K562 (cell line): ENCODE data around the gene ITGA3. TPM values are rescaled to one million over a fixed set of nuclear protein-coding genes. Genes with fewer than 3 reads are reported as not detected.

Source experiments
- ATAC-seq: fragments of 200-7000 bp; cut with Tn5 transposase; 3 replicates; pipeline ENCODE4 v1.9.1; 2020; ENCODE audit warnings: moderate library complexity
- BruUV-seq: library from RNA; stranded (reverse); fragments of 400-500 nt; replicated peaks from 2 replicates; lab custom pipeline; 2021; lab: Mats Ljungman, UMichigan
- CTCF ChIA-PET: fragments of 300-600 bp; formaldehyde crosslinking; extraction: SDS; loops from one replicate; lab custom pipeline; 2021; ENCODE audit warnings: low intra/inter-chr PET ratio; lab: Yijun Ruan, JAX
- POLR2A ChIA-PET: fragments of 300-600, 350-650 bp; sonication (Branson Sonifier 250); formaldehyde crosslinking; extraction: SDS; loops from one replicate; lab custom pipeline; 2021; ENCODE audit warnings: antibody characterized with exemption, inconsistent platforms; lab: Yijun Ruan, JAX
- DNase-seq, 4 experiments: peaks; one replicate each; pipeline versions ENCODE4 v3.0.0 to v3.0.0-alpha.2; 2011 to 2018; ENCODE audit warnings: low spot score in 3 of 4, mixed read lengths in 3 of 4; ENCODE audit errors: extremely low read depth in 1 of 4
- FAIRE-seq: peaks from 2 replicates; lab custom pipeline; 2011; peaks lifted over from hg19 to GRCh38; lab: Jason Lieb, UNC
- H2AFZ ChIP-seq: 2 replicates; pipeline ENCODE4 v1.6.0; 2011; ENCODE audit warnings: low read depth, low read length, control low read depth, inconsistent platforms
- H3K27ac ChIP-seq: fragments of 200-600 bp; 3 replicates; pipeline ENCODE4 v1.8.0; 2011; ENCODE audit warnings: low read depth, mild to moderate bottlenecking, control low read depth, inconsistent platforms, low read length, moderate library complexity, mixed read lengths; ENCODE audit errors: extremely low read depth
- H3K27me3 ChIP-seq, 2 experiments: fragments of 300-600 bp in 1 of 2; 2 replicates in 1 of 2; 3 replicates in 1 of 2; pipeline versions ENCODE4 v1.6.0 to v1.8.0; 2011; ENCODE audit warnings: inconsistent platforms in 2 of 2, low read length in 2 of 2, mild to moderate bottlenecking in 1 of 2, mixed read lengths in 1 of 2, moderate library complexity in 1 of 2; ENCODE audit not compliant: control insufficient read depth in 2 of 2, insufficient read depth in 2 of 2
- H3K36me3 ChIP-seq: fragments of 300-600 bp; 3 replicates; pipeline ENCODE4 v1.8.0; 2011; ENCODE audit warnings: mild to moderate bottlenecking, low read length, inconsistent platforms; ENCODE audit not compliant: control insufficient read depth, insufficient read depth
- H3K4me1 ChIP-seq, 2 experiments: fragments of 200-600 bp in 1 of 2; replicated peaks in 1 of 2; 2 replicates in 1 of 2; 3 replicates in 1 of 2; pipeline versions ENCODE4 v1.5.1 to v1.8.0; 2011; ENCODE audit warnings: inconsistent platforms in 2 of 2, low read length in 2 of 2, mild to moderate bottlenecking in 1 of 2, mixed read lengths in 1 of 2, moderate library complexity in 1 of 2; ENCODE audit not compliant: control insufficient read depth in 2 of 2, insufficient read depth in 2 of 2
- H3K4me2 ChIP-seq: 2 replicates; pipeline ENCODE4 v1.6.1; 2011; ENCODE audit warnings: low read length, control low read depth, inconsistent platforms, mixed read lengths; ENCODE audit not compliant: insufficient read depth
- H3K4me3 ChIP-seq: fragments of 200-600 bp; sonication (generic), shearing (Covaris generic); 2 replicates; pipeline ENCODE4 v1.5.1; 2016; ENCODE audit warnings: control low read depth, inconsistent platforms
- H3K79me2 ChIP-seq: fragments of 200-600 bp; 3 replicates; pipeline ENCODE4 v1.8.0; 2011; ENCODE audit warnings: low read length, inconsistent platforms; ENCODE audit not compliant: control insufficient read depth, insufficient read depth
- H3K9ac ChIP-seq, 2 experiments: 2 replicates each; pipeline versions ENCODE4 v1.6.0 to v1.6.1; 2011; ENCODE audit warnings: low read depth in 2 of 2, low read length in 2 of 2, control low read depth in 1 of 2, inconsistent platforms in 1 of 2, mild to moderate bottlenecking in 1 of 2, mixed read lengths in 1 of 2; ENCODE audit not compliant: insufficient read depth in 1 of 2
- H3K9me1 ChIP-seq: one replicate; pipeline ENCODE4 v1.6.0; 2011; ENCODE audit warnings: inconsistent platforms, mild to moderate bottlenecking, low read length, moderate library complexity; ENCODE audit not compliant: control insufficient read depth, insufficient read depth
- H3K9me3 ChIP-seq: replicated peaks from 2 replicates; pipeline ENCODE4 v1.5.1; 2011; ENCODE audit warnings: low read depth, low read length, inconsistent platforms; ENCODE audit not compliant: control insufficient read depth, insufficient read depth
- H4K20me1 ChIP-seq: replicated peaks from 2 replicates; pipeline ENCODE4 v1.6.1; 2011; ENCODE audit warnings: low read length, inconsistent platforms, mixed read lengths; ENCODE audit not compliant: control insufficient read depth, insufficient read depth
- CBX3 ChIP-seq, 2 experiments: IDR thresholded peaks; 1 replicate in 1 of 2; 2 replicates in 1 of 2; pipeline ENCODE4 v1.6.1; 2012; ENCODE audit warnings: inconsistent platforms in 2 of 2, low read length in 2 of 2, borderline replicate concordance in 1 of 2, control low read depth in 1 of 2
- CC2D1A ChIP-seq: fragments of 450-650 bp; IDR thresholded peaks from 2 replicates; pipeline ENCODE4 v1.6.1; 2017; ENCODE audit warnings: mild to moderate bottlenecking
- FOXA3 ChIP-seq, 2 experiments: fragments of 450-650 bp in 1 of 2; sonication (generic) in 1 of 2; formaldehyde crosslinking; IDR thresholded peaks in 1 of 2; conservative IDR thresholded peaks in 1 of 2; 2 replicates each; pipeline versions ENCODE4 v1.4.0 to v1.8.0; 2020 to 2022; ENCODE audit warnings: mild to moderate bottlenecking in 2 of 2, missing genetic modification reagents in 1 of 2
- HCFC1 ChIP-seq: IDR thresholded peaks from 2 replicates; pipeline ENCODE4 v1.6.1; 2012; ENCODE audit warnings: low read depth, low read length, improper control_type of control experiment
- JUND ChIP-seq, 2 experiments: IDR thresholded peaks; 2 replicates in 1 of 2; 3 replicates in 1 of 2; pipeline ENCODE4 v1.6.1; 2011; ENCODE audit warnings: borderline replicate concordance in 2 of 2, low read depth in 2 of 2, low read length in 2 of 2, improper control_type of control experiment in 1 of 2, missing biosample characterization in 1 of 2, missing genetic modification characterization in 1 of 2, missing genetic modification reagents in 1 of 2
- MCM7 ChIP-seq, 2 experiments: fragments of 450-650 bp; IDR thresholded peaks; 2 replicates each; pipeline ENCODE4 v1.6.1; 2016 to 2018
- MLLT1 ChIP-seq, 2 experiments: fragments of 450-650 bp; IDR thresholded peaks; 2 replicates each; pipeline ENCODE4 v1.6.1; 2016
- MYNN ChIP-seq, 2 experiments: sonication (generic); formaldehyde crosslinking in 1 of 2; IDR thresholded peaks; 2 replicates each; pipeline versions ENCODE4 v1.5.0 to v1.6.1; 2016 to 2020; ENCODE audit warnings: antibody characterized with exemption in 1 of 2, missing genetic modification reagents in 1 of 2
- NEUROD1 ChIP-seq: fragments of 150-350 bp; IDR thresholded peaks from 2 replicates; pipeline ENCODE4 v1.6.1; 2014; ENCODE audit warnings: borderline replicate concordance, low read length, low read depth; ENCODE audit not compliant: partially characterized antibody
- RAD21 ChIP-seq, 2 experiments: fragments of 250-450 bp in 1 of 2; fragments of 450-650 bp in 1 of 2; sonication (Bioruptor Pico) in 1 of 2; formaldehyde crosslinking in 1 of 2; IDR thresholded peaks in 1 of 2; conservative IDR thresholded peaks in 1 of 2; 2 replicates each; pipeline versions ENCODE4 v1.4.0 to v1.8.0; 2020 to 2022; ENCODE audit warnings: mild to moderate bottlenecking in 2 of 2, moderate library complexity in 1 of 2
- SIN3B ChIP-seq: fragments of 450-650 bp; IDR thresholded peaks from 2 replicates; pipeline ENCODE4 v1.6.1; 2017; ENCODE audit warnings: low read depth, mild to moderate bottlenecking, moderate library complexity
- YY1 ChIP-seq, 3 experiments: IDR thresholded peaks; 2 replicates each; pipeline ENCODE4 v1.6.1; 2011; ENCODE audit warnings: low read length in 2 of 3, mild to moderate bottlenecking in 2 of 3, moderate library complexity in 2 of 3, borderline replicate concordance in 1 of 3, control low read depth in 1 of 3, low read depth in 1 of 3; ENCODE audit not compliant: insufficient read depth in 3 of 3, insufficient replicate concordance in 2 of 3, control insufficient read depth in 1 of 3, insufficient read length in 1 of 3; ENCODE audit errors: extremely low read depth in 1 of 3
- ZBTB8A ChIP-seq: fragments of 450-650 bp; IDR thresholded peaks from 2 replicates; pipeline ENCODE4 v1.6.1; 2018; ENCODE audit warnings: mild to moderate bottlenecking, moderate library complexity; ENCODE audit not compliant: partially characterized antibody
- ZNF764 ChIP-seq: fragments of 250-450 bp; sonication (Bioruptor Pico); IDR thresholded peaks from 2 replicates; pipeline ENCODE4 v1.4.0; 2020; ENCODE audit warnings: low read depth, mild to moderate bottlenecking, moderate library complexity
- WGBS: fragments of 100-300 bp; shearing (Covaris generic); methylation state at CpG from one replicate; pipeline ENCODE4 v1.1.6; 2016; ENCODE audit warnings: low coverage, mixed read lengths; ENCODE audit not compliant: insufficient coverage; ENCODE audit errors: missing lambda C conversion rate; 5-methylcytosine and 5-hydroxymethylcytosine counted together
- in situ Hi-C: fragments of 300-500 bp; cut with MboI; formaldehyde crosslinking; loops from 4 replicates; pipeline ENCODE4 v1.15.0; 2018; ENCODE audit warnings: inconsistent platforms, mixed read lengths
- intact Hi-C: fragments of 100-400 bp; cut with micrococcal nuclease; formaldehyde crosslinking; loops from 2 replicates; pipeline ENCODE4 v1.14.2; 2022
- polyA plus RNA-seq, 8 experiments: library from polyadenylated mRNA; depleted of rRNA in 4 of 8; stranded (reverse) in 5 of 8; unstranded in 3 of 8; fragments of >200 nt; fragmentation: Nextera tagmentation in 2 of 8; fragmentation: Illumina TruSeq in 1 of 8; extraction: Ambion mirVana in 2 of 8; extraction: Trizol in 1 of 8; gene quantifications; 2 replicates each; pipeline versions ENCODE4 v1.2.1 to v1.2.3, GENCODE V29; 2011 to 2014; ENCODE audit warnings: inconsistent platforms in 1 of 8, missing spikeins in 1 of 8
- total RNA-seq, 7 experiments: library from RNA; depleted of rRNA in 6 of 7; stranded (reverse); fragments of >200 nt in 6 of 7; fragmentation: Illumina TruSeq in 2 of 7; extraction: Trizol in 2 of 7; gene quantifications; 2 replicates each; pipeline versions ENCODE4 v1.2.1 to v1.2.3, GENCODE V29; 2011 to 2021; ENCODE audit warnings: low replicate concordance in 1 of 7
- TF ChIP-seq, protein P1 (sequence below): fragments of 200-800 bp; sonication (Bioruptor generic); IDR thresholded peaks from 2 replicates; pipeline ENCODE4 v1.6.1; 2017; ENCODE audit warnings: missing genetic modification characterization, missing compliant biosample characterization

Gene ITGA3
- total and polyA plus RNA-seq, 9 of the 15 experiments (the other 6 are each of a cell fraction or from before 2014, with no cell fraction given) = 0.03 to 0.75 (median 0.14) TPM; not detected in 2

GRCh38 chr17:50079334-50080095 is 23.6 kb downstream of the ITGA3 start:
- CTCF ChIA-PET = interaction anchor here (0.7 to 1.1 kb wide), 2 partner anchors 119 to 218 kb away, joined by 3 to 5 read pairs; no protein-coding TSS in a partner anchor
- POLR2A ChIA-PET = no interaction called here
- Histone ChIP-seq H3K27me3 (peaks cover 12 to 29% of the 10 kb centered on the region in 2 experiments), H4K20me1 (peaks cover 6% of the 10 kb centered on the region; the same call in 1 of the 2 replicates), H3K4me1 (peaks cover 0 to 18% of the 10 kb centered on the region in 2 experiments; a peak in 1 of 5 replicates), H3K27ac (no peak overlapping the region), H3K79me2 (no peaks in the 10 kb centered on the region), H3K4me3 (no peak overlapping the region), H3K9me1 (no peaks in the 10 kb centered on the region), H3K9me3 (no peaks in the 10 kb centered on the region), H2AFZ (no peak overlapping the region), H3K36me3 (no peaks in the 10 kb centered on the region), H3K9ac (no peak overlapping the region), H3K4me2 (no peak overlapping the region)
- DNase-seq (peak; percentile 67 to 76 (median 73)), ATAC-seq (peak; percentile 92), FAIRE-seq (no peak)
- 25% methylated on average over 12 of the region's 12 CpGs for WGBS
- no TSS peak for BruUV-seq
- intact Hi-C loops (loop anchor here (2.0 to 10.0 kb wide), 2 partner anchors 53 to 195 kb away; no protein-coding TSS in a partner anchor), in situ Hi-C loops (loop anchor here (10.0 kb wide), 1 partner anchor 515 kb away; no protein-coding TSS in a partner anchor)
- 0 out of 2 replicates have a peak, but pooled peaks have one; percentile 27 for TF ChIP-seq JUND (IDR thresholded peaks at IDR 0.05; ENCODE audit: borderline replicate concordance, low read depth, low read length)
- TF ChIP-seq JUND (tag; IDR thresholded peaks at IDR 0.05; ENCODE audit: borderline replicate concordance, low read depth, low read length) = no peak
- peak in 2 of 3 experiments; percentile 64 to 80 for TF ChIP-seq YY1 (IDR thresholded peaks at IDR 0.05; ENCODE audit: borderline replicate concordance in 1 of 3, control insufficient read depth in 1 of 3, extremely low read depth in 1 of 3, insufficient read depth in 3 of 3, insufficient read length in 1 of 3, insufficient replicate concordance in 2 of 3, low read depth in 1 of 3, low read length in 2 of 3)
- TF ChIP-seq FOXA3 (CRISPR knock-in tag; conservative IDR thresholded peaks at IDR 0.05 in 1 of 2, IDR thresholded peaks at IDR 0.05 in 1 of 2) = peak in 1 of 2 experiments; percentile 37; a peak in 1 of 4 replicates
- TF ChIP-seq NEUROD1 = peak; percentile 24
- 0 out of 3 replicates have a peak, but pooled peaks of 1 of the 2 experiments have one; percentile 52 for TF ChIP-seq CBX3 (IDR thresholded peaks at IDR 0.05; ENCODE audit: borderline replicate concordance in 1 of 2, low read length in 2 of 2)
- TF ChIP-seq ZBTB8A = no peak
- peak; percentile 31 to 73; a peak in 2 of 4 replicates for TF ChIP-seq RAD21 (CRISPR knock-in tag; conservative IDR thresholded peaks at IDR 0.05 in 1 of 2, IDR thresholded peaks at IDR 0.05 in 1 of 2)
- no peak for TF ChIP-seq MCM7 (IDR thresholded peaks at IDR 0.05)
- TF ChIP-seq HCFC1 = 0 out of 2 replicates have a peak, but pooled peaks have one; percentile 24
- peak; percentile 62; the same call in 1 of the 2 replicates for TF ChIP-seq MYNN (IDR thresholded peaks at IDR 0.05)
- TF ChIP-seq MYNN (CRISPR knock-in tag; IDR thresholded peaks at IDR 0.05) = no peak
- peak; percentile 84 for TF ChIP-seq ZNF764 (CRISPR knock-in tag)
- TF ChIP-seq SIN3B = no peak
- peak in 1 of 2 experiments; percentile 98; a peak in 2 of 4 replicates for TF ChIP-seq MLLT1 (IDR thresholded peaks at IDR 0.05)
- peak; percentile 21; the same call in 1 of the 2 replicates for TF ChIP-seq CC2D1A
- TF ChIP-seq, protein P1, sequence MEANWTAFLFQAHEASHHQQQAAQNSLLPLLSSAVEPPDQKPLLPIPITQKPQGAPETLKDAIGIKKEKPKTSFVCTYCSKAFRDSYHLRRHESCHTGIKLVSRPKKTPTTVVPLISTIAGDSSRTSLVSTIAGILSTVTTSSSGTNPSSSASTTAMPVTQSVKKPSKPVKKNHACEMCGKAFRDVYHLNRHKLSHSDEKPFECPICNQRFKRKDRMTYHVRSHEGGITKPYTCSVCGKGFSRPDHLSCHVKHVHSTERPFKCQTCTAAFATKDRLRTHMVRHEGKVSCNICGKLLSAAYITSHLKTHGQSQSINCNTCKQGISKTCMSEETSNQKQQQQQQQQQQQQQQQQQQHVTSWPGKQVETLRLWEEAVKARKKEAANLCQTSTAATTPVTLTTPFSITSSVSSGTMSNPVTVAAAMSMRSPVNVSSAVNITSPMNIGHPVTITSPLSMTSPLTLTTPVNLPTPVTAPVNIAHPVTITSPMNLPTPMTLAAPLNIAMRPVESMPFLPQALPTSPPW (CRISPR knock-in tag) = peak; percentile 33; the same call in 1 of the 2 replicates
